ENCODE results near the gene MLX. TPM values are rescaled to one million over a fixed set of nuclear protein-coding genes. Genes with fewer than 3 reads are reported as not detected.

MLX gene
- total and polyA plus RNA-seq, 8 donors = 39.1 to 101 (median 59.5) TPM

DNA sequence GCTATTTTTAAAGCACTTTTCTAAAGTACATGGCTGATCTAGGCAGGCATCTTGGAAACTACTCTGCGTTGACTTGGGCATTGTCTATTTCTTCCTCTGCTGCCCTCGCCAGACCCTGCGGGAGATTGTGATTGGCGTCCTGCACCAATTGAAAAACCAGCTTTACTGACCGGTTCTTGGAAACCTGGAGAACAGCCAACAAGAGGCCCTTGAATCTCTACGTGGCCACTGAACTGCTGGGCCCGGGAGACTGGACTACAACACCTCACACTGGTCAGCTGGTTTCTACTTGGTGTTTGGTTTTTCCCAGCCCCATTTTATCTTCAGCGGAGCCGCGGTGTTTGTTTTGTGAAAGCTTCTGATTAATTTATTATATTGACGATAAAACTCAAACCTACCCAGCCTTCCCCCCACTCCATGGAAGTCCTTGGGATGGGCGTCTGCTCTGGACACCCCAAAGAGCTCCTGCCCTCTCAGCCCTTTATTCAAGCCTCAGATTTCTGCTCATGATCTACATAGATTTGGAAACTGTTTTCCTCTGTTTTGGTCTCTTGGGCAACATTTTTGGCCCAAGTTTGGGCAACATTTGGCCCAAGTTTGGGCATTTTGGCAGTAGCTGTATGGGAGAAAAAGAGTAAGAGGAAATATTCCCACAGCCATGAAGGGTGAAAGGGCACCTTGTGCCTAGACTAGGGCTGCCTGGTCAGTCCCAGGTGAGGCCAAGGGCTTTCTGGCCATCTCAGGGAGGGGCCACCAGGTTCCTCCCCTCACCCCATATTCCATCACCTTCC is 4.7 kb downstream of the MLX start:
- Histone ChIP-seq H3K4me3 (peak overlapping the region in 1 of 4 donors; percentile 14), H3K4me1 (peaks cover 35 to 87% (median 60%) of the 10 kb centered on the region in 4 donors), H3K27ac (peak overlapping the region; percentile 55 to 74 (median 68)), H3K36me3 (peaks cover 59 to 81% (median 71%) of the 10 kb centered on the region in 4 donors), H3K9me3 (no peaks in the 10 kb centered on the region), H3K27me3 (no peaks in the 10 kb centered on the region)
- no peak for TF ChIP-seq CTCF (IDR thresholded peaks at IDR 0.05)
- TF ChIP-seq POLR2AphosphoS5 (IDR thresholded peaks at IDR 0.05) = peak in 2 of 3 donors; percentile 9 to 35
- TF ChIP-seq POLR2A (IDR thresholded peaks at IDR 0.05) = no peak
- DNase-seq = peak; percentile 83 to 84
- intact Hi-C loops (cut with DNase I; ENCODE audit: low total_unique reads) = no loop called here
- WGBS, 5 donors = 27 to 62% (median 41%) methylated on average over 12 of the region's 12 CpGs

GRCh38 chr17:42573095-42573494 is 6.2 kb downstream of the MLX start:
- peaks cover 35 to 88% (median 62%) of the 10 kb centered on the region in 4 donors for H3K4me1 ChIP-seq
- H3K27ac ChIP-seq = peak overlapping the region in 4 of 5 donors; percentile 22 to 74 (median 62)
- H3K4me3 ChIP-seq = no peak overlapping the region
- no peaks in the 10 kb centered on the region for H3K9me3 ChIP-seq
- TF ChIP-seq POLR2AphosphoS5 (IDR thresholded peaks at IDR 0.05) (no peak), EP300 (IDR thresholded peaks at IDR 0.05) (no peak), POLR2A (IDR thresholded peaks at IDR 0.05) (no peak), CTCF (IDR thresholded peaks at IDR 0.05) (no peak)
- no peaks in the 10 kb centered on the region for H3K27me3 ChIP-seq
- peaks cover 59 to 81% (median 71%) of the 10 kb centered on the region in 4 donors for H3K36me3 ChIP-seq
- intact Hi-C loops (cut with DNase I; ENCODE audit: low total_unique reads) = no loop called here
- WGBS, 5 donors = 73 to 87% (median 79%) methylated on average over 4 of the region's 4 CpGs
- DNase-seq = no peak

GRCh38 chr17:42574463-42574862 is 7.6 kb downstream of the MLX start:
- Histone ChIP-seq H3K27ac (no peak overlapping the region), H3K4me1 (peaks cover 31 to 88% (median 59%) of the 10 kb centered on the region in 4 donors), H3K4me3 (no peak overlapping the region), H3K9me3 (no peaks in the 10 kb centered on the region), H3K27me3 (no peaks in the 10 kb centered on the region), H3K36me3 (peaks cover 47 to 72% (median 60%) of the 10 kb centered on the region in 4 donors)
- no peak for TF ChIP-seq POLR2A (IDR thresholded peaks at IDR 0.05)
- no peak for TF ChIP-seq EP300 (IDR thresholded peaks at IDR 0.05)
- TF ChIP-seq POLR2AphosphoS5 (IDR thresholded peaks at IDR 0.05) = no peak
- no peak for TF ChIP-seq CTCF (IDR thresholded peaks at IDR 0.05)
- intact Hi-C loops (cut with DNase I; ENCODE audit: low total_unique reads) = no loop called here
- WGBS, 5 donors = 71 to 83% (median 76%) methylated on average over 3 of the region's 3 CpGs
- no peak for DNase-seq

GRCh38 chr17:42577140-42577531 is 10.2 kb downstream of the MLX start:
- TF ChIP-seq POLR2AphosphoS5 (IDR thresholded peaks at IDR 0.05) = no peak
- Histone ChIP-seq H3K36me3 (peaks cover 35 to 71% (median 60%) of the 10 kb centered on the region in 4 donors), H3K4me1 (peaks cover 22 to 67% (median 37%) of the 10 kb centered on the region in 4 donors), H3K27ac (peak overlapping the region; percentile 60 to 93 (median 85)), H3K4me3 (peak overlapping the region; percentile 48 to 66 (median 58)), H3K9me3 (no peaks in the 10 kb centered on the region), H3K27me3 (no peaks in the 10 kb centered on the region)
- intact Hi-C loops (cut with DNase I; ENCODE audit: low total_unique reads) = no loop called here
- 5 to 7% (median 6%) methylated on average over 17 to 18 of the region's 18 CpGs for WGBS, 5 donors
- no peak for DNase-seq
